Measurements from ENCODE around the gene HMCN1.

DNA sequence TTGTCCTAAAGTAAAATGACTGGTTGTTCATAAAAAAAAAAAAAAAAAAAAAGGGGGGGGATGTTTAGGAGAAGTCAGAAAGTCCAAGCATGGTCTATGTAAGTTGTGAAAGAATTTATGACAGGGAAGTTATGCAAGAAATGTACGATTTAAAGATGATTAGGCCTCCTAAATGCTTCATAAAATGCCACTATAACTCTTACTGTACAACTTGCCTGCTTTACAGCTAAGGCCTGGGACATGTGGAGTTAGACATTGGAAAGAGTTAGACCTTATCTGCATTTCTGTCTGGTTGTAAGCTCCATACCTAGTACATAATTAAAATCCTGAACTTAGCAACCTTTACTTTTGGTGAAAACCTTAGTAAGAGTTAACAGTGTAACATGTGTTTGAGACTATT lies 490.9 kb downstream of the HMCN1 start:
- no peak for TF ChIP-seq BHLHE40 (IDR thresholded peaks at IDR 0.05; ENCODE audit: borderline replicate concordance)
- TF ChIP-seq ELF4 (IDR thresholded peaks at IDR 0.05): no peak
- no peak for TF ChIP-seq FOXM1 (IDR thresholded peaks at IDR 0.05; ENCODE audit: borderline replicate concordance)
- TF ChIP-seq FOXK2 (IDR thresholded peaks at IDR 0.05): no peak
- TF ChIP-seq ZNF384 (IDR thresholded peaks at IDR 0.05): no peak
- TF ChIP-seq, protein P1, sequence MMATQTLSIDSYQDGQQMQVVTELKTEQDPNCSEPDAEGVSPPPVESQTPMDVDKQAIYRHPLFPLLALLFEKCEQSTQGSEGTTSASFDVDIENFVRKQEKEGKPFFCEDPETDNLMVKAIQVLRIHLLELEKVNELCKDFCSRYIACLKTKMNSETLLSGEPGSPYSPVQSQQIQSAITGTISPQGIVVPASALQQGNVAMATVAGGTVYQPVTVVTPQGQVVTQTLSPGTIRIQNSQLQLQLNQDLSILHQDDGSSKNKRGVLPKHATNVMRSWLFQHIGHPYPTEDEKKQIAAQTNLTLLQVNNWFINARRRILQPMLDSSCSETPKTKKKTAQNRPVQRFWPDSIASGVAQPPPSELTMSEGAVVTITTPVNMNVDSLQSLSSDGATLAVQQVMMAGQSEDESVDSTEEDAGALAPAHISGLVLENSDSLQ (IDR thresholded peaks at IDR 0.05): no peak
- no peak for TF ChIP-seq NFRKB (IDR thresholded peaks at IDR 0.05)
- no peak for TF ChIP-seq CTBP1 (IDR thresholded peaks at IDR 0.05; ENCODE audit: borderline replicate concordance)
- TF ChIP-seq SUZ12 (IDR thresholded peaks at IDR 0.05): no peak
- no peak for TF ChIP-seq TARDBP (IDR thresholded peaks at IDR 0.05)
- no peak for TF ChIP-seq SP1 (IDR thresholded peaks at IDR 0.05)
- no peak for TF ChIP-seq FOXA1 (IDR thresholded peaks at IDR 0.05)
